HG02798 (cell line): ENCODE results near the gene RGS19.
"Not testable (repeated sequence)": the region's sequence is repeated elsewhere in the genome, so short reads cannot be mapped to it uniquely, and the experiment has no call there.

ENCODE experiments used
- ATAC-seq: cut with Tn5 transposase; IDR thresholded peaks from one replicate; pipeline ENCODE4 v1.9.1; 2021; ENCODE audit warnings: mild to moderate bottlenecking; ENCODE audit not compliant: unreplicated experiment, poor library complexity

The RGS19 gene

DNA sequence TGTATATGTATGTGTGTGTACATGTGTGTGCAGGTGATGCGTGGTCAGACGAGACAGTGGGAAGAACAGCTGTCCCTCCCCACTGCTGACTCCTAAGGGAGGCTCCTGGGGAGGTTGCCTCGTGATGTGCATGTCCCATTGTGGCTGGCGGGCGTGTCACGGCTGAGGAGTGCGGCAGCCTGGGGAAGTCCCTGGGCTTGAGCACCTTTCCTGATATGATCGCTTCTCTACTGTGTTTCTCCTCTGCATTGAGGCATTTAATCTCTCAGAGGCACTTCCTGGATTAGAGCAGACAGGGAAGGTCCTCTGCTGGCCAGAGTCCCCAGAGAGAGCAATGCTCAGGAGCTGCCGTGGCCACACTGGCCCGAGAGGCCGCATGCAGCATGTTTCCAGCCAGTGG is 16.6 kb upstream of the RGS19 start:
- ATAC-seq = no peak

DNA sequence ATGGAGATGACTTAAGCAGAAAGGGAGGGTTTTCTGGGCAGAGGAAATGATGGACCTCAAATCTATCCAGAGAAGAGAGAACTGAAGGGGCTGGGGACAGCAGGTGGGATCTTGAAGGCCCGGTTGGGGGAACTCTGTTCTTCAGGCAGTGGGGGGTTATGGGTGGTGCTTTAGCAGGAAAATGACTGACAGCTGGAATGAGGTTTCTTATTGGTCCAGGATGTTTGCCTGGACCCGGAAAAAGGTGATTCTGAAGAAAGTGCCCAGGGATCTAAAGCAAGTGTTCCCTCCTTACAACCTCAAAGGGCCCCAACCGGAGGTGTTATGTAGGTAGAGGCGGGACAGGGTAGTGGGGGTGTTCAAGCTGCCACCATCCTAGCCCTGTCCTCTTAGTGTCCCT is 16.1 kb upstream of the RGS19 start:
- no peak for ATAC-seq

GRCh38 chr20:64093013-64093503 is 13.7 kb upstream of the RGS19 start:
- ATAC-seq = no peak

DNA sequence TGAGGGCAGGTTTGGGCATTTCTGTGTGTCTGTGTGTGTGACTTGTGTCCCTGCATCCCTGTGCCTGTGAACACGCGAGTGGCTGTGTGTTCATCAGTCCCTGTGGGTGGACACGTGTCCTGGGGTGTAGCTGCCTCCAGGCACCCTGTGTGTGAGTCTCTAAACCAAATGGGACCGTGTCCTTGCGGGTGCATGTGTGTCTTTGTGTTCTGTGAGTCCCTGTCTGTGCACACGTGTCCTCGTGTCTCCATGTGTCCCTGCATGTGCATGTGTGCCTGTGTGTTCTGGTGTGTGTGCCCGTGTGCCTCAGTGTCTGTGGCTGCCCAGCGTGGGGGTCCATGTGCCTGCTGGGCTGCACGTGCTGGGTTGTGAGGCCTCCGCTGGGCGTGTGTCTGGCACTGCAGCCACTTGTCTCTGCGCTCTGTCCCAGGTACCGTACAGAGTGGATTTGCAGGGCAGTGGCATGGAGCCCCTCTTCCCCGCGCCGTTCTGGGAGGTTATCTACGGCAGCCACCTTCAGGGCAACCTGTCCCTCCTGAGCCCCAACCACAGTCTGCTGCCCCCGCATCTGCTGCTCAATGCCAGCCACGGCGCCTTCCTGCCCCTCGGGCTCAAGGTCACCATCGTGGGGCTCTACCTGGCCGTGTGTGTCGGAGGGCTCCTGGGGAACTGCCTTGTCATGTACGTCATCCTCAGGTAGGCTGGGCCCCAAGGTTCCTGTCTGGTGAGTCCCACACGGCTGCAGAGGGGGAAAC is 13.1 kb upstream of the RGS19 start:
- no peak for ATAC-seq

- no peak for ATAC-seq
These were observed 12.5 kb upstream of the RGS19 start for GRCh38 chr20:64091770-64092169.

- no peak for ATAC-seq
These were observed 12.0 kb upstream of the RGS19 start for GRCh38 chr20:64091340-64091739.

- no peak for ATAC-seq
These were observed 10.8 kb upstream of the RGS19 start for GRCh38 chr20:64090165-64090564.

GRCh38 chr20:64088586-64088985 is 9.3 kb upstream of the RGS19 start:
- ATAC-seq = not testable (repeated sequence)

- ATAC-seq = not testable (repeated sequence)
These were observed 8.0 kb upstream of the RGS19 start for GRCh38 chr20:64087226-64087825.

DNA sequence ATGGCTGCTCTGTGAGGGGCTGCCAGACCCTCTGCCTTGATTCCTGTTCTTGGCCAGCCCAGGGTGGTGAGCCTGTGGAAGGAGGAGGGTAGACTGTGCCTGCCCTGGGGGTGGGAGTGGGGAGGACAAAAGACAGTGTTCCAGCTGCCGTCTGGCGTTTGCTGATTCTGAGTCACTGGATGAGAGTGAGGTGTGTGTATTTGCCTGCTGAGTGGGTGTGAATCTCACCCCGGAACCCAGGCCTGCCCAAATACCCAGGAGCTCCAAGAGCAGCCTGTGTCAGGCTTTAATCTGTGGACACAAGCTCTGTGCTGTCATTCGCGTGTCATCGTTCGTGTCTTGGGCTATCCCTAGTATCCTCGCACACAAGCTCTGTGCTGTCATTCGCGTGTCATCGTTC is 7.5 kb upstream of the RGS19 start:
- no peak for ATAC-seq

DNA sequence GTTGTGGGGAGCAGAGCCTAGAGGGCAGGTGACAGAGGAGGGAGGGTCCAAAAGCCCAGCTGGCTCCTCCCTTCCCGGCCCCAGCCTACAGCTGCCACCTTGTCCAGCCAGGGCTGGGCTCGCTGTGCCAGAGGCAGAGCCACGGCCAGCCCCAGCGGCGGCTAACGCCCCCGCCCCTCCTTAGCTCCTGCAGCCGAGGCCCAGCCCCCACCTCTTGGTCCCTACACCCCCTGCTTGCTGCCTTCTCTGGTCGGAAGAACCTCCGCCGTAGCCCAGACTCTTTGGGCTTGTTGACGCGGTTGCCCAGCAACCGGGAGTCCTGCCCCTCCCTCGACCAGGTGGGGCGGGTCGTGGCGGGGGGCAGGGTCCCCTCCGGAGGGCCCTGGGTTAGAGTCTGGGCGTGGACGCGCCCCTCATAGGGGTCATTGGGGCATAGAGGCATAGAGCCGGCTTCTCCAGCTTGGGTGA is 5.4 kb upstream of the RGS19 start:
- no peak for ATAC-seq

- ATAC-seq = no peak
These were observed 4.7 kb upstream of the RGS19 start, which contains the start of gene LKAAEAR1 for GRCh38 chr20:64083804-64084684. Gene LKAAEAR1 (minus strand): TSS chr20:64084398. CDS start chr20:64084219, 179 bp downstream.

DNA sequence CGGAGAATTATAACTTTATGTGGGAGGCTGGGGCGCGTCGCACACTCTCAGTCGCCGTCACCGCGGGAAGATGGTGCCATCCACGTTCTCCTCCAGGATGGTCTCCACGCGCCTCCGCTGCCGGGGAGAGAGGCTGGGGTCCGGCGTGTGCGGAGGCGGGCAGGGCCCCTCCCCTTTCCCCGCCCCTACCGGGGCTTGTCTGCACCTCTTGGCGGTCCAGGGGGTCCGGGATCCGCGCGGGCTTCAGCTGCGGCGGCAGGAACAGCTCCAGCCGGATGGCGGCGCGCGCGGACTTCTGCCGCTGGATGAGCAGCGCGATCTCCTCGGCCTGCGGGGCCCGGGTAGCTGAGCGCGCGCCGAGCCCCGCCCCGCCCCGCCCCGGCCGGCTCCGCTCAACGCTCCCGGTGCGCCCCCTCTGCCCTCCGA is 4.1 kb upstream of the RGS19 start:
- no peak for ATAC-seq

GRCh38 chr20:64082820-64083377 is 3.6 kb upstream of the RGS19 start:
- no peak for ATAC-seq

DNA sequence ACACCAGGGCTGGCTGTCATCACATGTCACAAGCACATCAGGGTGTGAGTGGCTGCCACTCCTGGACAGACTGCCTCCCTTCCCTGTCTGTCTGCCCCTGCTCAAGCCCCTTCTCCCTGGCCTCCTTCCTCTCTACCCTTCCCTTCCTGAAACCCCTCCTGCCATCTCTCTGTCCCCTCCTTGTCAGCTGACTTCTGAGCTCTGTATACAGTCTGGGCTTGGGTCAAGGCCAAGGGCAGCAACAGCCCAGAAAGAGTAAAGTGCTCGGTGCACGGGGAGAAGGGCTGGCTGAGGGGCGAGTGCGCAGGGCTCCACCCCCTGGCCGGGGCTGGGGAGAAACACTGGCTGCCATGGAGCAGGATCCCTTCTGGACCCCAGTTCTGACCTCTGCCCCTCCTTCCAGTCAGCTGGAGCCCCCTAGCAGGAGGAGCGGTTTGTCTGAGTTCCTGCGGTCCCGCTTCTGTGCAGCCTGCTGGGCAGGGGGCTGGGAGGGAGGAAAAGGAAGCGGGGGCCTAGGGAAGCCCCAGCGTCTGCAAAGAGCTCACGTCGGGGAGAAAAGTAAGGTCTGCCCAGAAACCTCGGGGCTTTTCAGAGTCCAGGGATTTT is 2.9 kb upstream of the RGS19 start:
- no peak for ATAC-seq

DNA sequence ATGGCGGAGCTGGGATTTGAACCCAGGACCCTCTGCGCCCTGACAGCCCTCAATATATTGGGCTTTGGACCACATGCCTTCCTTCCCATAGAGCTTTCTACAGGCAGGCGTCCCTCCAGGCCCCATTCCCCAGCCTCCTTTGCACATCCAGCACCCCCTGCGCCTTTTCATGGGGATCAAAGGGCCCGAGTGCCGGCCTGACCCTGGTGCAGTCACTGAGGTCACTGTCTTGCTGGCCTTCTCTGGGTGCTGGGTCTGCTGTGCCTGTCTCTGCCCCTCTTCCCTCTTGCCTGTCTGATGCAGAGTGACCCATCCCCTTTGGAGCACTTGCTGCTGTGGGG is 2.3 kb upstream of the RGS19 start:
- no peak for ATAC-seq

DNA sequence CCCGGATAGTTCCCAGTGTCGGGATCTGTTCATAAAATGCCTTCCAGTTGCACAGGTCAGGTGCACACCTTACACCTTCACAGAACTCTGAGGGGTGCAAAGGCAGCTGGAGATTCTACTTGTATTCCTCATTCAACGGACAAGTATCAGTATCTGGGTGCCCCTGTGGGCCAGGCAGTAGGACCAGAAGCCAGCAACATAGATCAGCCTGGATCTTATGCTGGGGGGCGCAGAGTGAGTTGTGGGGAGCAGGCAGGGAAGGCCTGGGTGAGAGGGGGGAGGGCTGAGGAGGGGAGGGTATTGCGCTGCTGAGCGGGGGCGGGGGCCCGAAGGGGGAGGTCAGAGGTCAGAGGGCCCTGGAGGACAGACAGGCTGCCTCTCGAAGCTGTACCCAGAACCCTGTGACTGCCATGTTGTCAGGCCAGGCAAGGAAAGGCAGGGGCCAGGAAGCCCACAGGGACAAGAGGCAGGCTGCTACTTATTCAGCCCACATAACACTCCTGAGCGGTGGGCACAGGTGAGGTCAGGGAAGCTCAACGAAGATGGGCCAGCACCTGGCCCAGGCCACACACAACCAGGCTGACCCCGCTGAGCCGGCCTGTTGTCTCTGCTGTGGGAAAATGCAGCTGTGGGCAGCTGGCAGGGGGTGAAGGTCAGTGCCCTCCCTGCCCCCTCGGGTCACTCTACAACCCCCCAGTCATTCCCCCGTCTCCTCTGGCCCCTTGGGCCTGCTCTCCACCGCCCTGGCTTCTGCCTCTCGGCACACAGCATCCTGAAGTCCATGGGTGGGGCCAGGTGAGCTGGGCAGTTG is 1.7 kb upstream of the RGS19 start:
- no peak for ATAC-seq

GRCh38 chr20:64080013-64080812 is 895 bp upstream of the RGS19 start, which contains the start of gene OPRL1:
Gene OPRL1 (plus strand): TSS chr20:64080082. CDS start chr20:64092721, 12,639 bp downstream.
- ATAC-seq = no peak

DNA sequence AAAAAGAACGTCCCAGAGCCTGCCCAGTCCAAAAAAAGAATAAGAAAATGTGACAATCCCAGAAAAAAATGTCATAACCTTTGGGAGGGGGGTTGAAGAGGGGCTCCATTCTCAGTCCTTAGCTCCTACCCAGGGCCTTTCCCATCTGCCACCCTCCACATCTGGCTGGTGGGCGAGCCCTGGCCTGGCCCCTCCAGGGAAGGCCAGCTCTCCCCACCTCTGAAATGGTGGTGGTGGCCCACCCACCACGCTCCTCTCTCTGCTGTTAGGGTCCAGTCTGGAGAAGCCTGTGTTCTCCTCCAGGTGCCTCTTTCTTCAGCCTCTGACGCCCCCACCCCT is 415 bp downstream of the RGS19 start:
- ATAC-seq = no peak
